Mesothelial cell of epicardium (in vitro differentiated cells): ENCODE data around the gene AADAC. TPM values are rescaled to one million over a fixed set of nuclear protein-coding genes. Genes with fewer than 3 reads are reported as not detected.

ENCODE experiments used
- DNase-seq, 2 experiments: peaks; one replicate each; pipeline ENCODE4 v3.0.0; 2021; ENCODE audit warnings: low spot score in 2 of 2; ENCODE audit not compliant: unreplicated experiment in 2 of 2
- H3K27ac Mint-ChIP-seq: 2 replicates; pipeline ENCODE4 v1.8.0; 2021; ENCODE audit warnings: mixed read lengths
- H3K27me3 Mint-ChIP-seq: 2 replicates; pipeline ENCODE4 v1.8.0; 2021; ENCODE audit warnings: low read depth, mixed read lengths
- H3K36me3 Mint-ChIP-seq: 2 replicates; pipeline ENCODE4 v1.8.0; 2021; ENCODE audit warnings: mixed read lengths
- H3K4me1 Mint-ChIP-seq: 2 replicates; pipeline ENCODE4 v1.8.0; 2021; ENCODE audit warnings: mixed read lengths
- H3K4me3 Mint-ChIP-seq: 2 replicates; pipeline ENCODE4 v1.8.0; 2021; ENCODE audit warnings: mild to moderate bottlenecking, moderate library complexity, mixed read lengths
- H3K9me3 Mint-ChIP-seq: 2 replicates; pipeline ENCODE4 v1.8.0; 2021; ENCODE audit warnings: mixed read lengths
- CTCF ChIP-seq: fragments of 200-600 bp; sonication (generic); IDR thresholded peaks from one replicate; pipeline ENCODE4 v1.5.0; 2021; ENCODE audit warnings: antibody characterized with exemption; ENCODE audit not compliant: unreplicated experiment
- total RNA-seq: library from RNA; stranded (reverse); gene quantifications from 3 replicates; pipeline ENCODE4 v1.2.1, GENCODE V29; 2021

AADAC gene
- total RNA-seq, 1 donor from 2014 or later = not detected

DNA sequence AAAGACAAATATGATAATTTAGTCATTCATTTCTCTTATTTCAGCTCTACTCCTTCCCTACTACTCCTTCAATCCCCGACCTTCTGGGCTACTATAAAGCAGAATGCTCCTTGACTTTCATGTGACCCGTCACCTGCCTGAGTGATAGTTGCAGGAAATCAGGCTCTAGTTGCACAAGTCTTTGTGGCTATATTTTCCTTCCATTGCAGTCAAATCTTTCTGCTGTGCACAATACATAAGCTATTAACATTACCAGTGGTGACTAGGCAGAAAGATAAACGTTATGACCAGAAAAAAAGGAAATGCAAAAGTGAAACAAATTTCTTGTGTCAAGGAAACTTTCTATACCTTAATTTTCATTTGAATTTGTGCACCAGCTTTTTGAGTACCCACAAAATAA lies 61.8 kb downstream of the AADAC start:
- DNase-seq = no peak
- Mint-ChIP-seq H3K9me3 (no peaks in the 10 kb centered on the region), H3K27me3 (no peaks in the 10 kb centered on the region), H3K4me1 (peaks cover 20% of the 10 kb centered on the region), H3K27ac (no peak overlapping the region), H3K4me3 (no peak overlapping the region), H3K36me3 (no peaks in the 10 kb centered on the region)
- no peak for TF ChIP-seq CTCF

DNA sequence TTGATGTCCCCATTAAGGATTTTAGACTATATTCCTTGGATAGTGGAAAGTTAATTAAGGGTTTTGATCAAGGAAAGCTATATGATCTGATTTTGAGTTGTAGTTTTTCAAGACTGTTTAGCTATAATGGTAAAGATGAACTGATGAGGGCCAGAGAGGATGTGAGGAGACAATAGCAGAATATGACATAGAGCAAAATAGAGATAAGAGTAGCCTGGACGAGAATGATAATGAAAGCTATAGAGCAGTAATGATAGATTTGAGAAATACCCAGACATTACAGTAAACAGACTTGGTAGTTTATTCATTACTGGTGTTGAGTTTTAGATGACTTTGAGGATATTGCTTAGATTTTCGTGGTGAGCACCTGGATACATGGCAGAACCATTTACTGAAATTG lies 63.4 kb downstream of the AADAC start:
- no peaks in the 10 kb centered on the region for H3K9me3 Mint-ChIP-seq
- TF ChIP-seq CTCF = no peak
- no peak overlapping the region for H3K4me3 Mint-ChIP-seq
- no peaks in the 10 kb centered on the region for H3K36me3 Mint-ChIP-seq
- DNase-seq = no peak
- H3K4me1 Mint-ChIP-seq = peaks cover 22% of the 10 kb centered on the region
- no peak overlapping the region for H3K27ac Mint-ChIP-seq
- H3K27me3 Mint-ChIP-seq = no peaks in the 10 kb centered on the region

Other genes starting within 250 kb of the AADAC start
- gene AADACL2, start 80.2 kb upstream of the AADAC start, total RNA-seq = not detected in 3 replicates
- gene SUCNR1, start 59.5 kb downstream of the AADAC start, total RNA-seq = 0.13 to 0.18 TPM (median 0.13 TPM) in 3 replicates